ENCODE measurements around the gene NTN1.

The NTN1 gene

GRCh38 chr17:9006175-9006767, 15.0 kb upstream of the NTN1 start:
- no peak for DNase-seq

DNA sequence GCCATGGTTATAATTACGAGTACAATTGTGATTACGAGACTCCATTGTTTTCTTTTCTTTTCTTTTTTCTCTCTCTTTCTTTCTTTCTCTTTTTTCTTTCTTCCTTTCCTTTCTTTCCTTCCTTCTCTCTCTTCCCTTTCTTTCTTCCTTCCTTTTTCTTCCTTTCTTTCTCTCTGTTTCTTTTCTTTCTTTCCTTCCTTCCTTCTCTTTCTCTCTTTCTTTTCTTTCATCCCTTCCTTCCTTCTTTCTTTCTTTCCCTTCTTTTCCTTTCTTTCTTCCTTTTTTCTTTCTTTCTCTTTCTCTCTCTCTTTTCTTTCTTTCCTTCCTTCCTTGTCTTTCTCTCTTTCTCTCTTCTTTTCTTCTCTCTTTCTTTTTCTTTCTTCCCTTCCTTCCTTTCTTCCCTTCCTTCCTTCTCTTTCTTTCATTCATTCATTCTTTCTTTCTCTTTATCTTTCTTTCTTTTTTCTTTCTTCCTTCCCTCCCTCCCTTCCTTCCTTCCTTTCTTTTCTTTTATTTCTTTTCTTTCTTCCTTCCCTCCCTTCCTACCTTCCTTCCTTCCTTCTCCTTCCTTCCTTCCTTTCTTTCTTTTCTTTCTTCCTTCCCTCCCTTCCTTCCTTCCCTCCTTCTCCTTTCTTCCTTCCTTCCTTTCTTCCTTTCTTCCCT, 14.1 kb upstream of the NTN1 start:
- no peak for DNase-seq

- no peak for DNase-seq
These were observed 12.2 kb upstream of the NTN1 start for GRCh38 chr17:9009096-9009495.

GRCh38 chr17:9009737-9010136, 11.6 kb upstream of the NTN1 start:
- no peak for DNase-seq

- DNase-seq, result no peak
These were observed 10.3 kb upstream of the NTN1 start for GRCh38 chr17:9011001-9011400.

DNA sequence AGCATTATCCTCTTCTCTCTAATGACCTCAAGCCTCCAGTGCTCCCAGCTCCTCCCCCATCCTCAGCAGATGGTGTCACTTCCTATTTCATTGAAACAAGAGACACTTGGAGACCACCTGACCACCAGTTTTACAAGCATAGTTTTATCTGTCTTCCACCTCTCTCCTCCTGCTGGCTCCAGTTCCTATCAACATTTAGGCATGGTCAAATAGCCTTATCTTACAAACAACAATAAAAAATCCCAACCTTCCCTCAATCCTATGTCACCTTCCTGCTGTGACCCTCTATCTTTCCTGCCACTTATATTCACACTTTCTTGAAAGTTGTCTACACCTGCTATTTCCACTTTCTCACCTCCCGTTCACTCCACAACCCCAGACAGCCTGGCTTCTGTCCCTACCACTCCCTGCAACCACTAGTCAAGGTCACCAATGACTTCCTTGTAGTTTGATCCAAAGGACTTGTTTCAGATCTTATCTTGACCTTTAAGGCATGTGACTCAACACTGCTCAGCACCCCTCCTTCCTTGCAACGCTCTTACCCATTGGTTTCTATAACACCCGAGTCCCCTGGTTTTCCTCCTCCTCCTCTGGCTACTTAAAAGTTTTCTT, 4.3 kb upstream of the NTN1 start:
- no peak for DNase-seq

- no peak for DNase-seq
These were observed 2.6 kb upstream of the NTN1 start for GRCh38 chr17:9018726-9019125.

- no peak for DNase-seq
These were observed 1.1 kb upstream of the NTN1 start for GRCh38 chr17:9020096-9020823.

GRCh38 chr17:9020824-9021157, 519 bp upstream of the NTN1 start:
- DNase-seq, result no peak

GRCh38 chr17:9021992-9022572, 772 bp downstream of the NTN1 start:
- DNase-seq, result peak; percentile 30

DNA sequence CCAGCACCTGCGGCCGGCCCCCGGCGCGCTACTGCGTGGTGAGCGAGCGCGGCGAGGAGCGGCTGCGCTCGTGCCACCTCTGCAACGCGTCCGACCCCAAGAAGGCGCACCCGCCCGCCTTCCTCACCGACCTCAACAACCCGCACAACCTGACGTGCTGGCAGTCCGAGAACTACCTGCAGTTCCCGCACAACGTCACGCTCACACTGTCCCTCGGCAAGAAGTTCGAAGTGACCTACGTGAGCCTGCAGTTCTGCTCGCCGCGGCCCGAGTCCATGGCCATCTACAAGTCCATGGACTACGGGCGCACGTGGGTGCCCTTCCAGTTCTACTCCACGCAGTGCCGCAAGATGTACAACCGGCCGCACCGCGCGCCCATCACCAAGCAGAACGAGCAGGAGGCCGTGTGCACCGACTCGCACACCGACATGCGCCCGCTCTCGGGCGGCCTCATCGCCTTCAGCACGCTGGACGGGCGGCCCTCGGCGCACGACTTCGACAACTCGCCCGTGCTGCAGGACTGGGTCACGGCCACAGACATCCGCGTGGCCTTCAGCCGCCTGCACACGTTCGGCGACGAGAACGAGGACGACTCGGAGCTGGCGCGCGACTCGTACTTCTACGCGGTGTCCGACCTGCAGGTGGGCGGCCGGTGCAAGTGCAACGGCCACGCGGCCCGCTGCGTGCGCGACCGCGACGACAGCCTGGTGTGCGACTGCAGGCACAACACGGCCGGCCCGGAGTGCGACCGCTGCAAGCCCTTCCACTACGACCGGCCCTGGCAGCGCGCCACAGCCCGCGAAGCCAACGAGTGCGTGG, 1.5 kb downstream of the NTN1 start:
- DNase-seq, result no peak

DNA sequence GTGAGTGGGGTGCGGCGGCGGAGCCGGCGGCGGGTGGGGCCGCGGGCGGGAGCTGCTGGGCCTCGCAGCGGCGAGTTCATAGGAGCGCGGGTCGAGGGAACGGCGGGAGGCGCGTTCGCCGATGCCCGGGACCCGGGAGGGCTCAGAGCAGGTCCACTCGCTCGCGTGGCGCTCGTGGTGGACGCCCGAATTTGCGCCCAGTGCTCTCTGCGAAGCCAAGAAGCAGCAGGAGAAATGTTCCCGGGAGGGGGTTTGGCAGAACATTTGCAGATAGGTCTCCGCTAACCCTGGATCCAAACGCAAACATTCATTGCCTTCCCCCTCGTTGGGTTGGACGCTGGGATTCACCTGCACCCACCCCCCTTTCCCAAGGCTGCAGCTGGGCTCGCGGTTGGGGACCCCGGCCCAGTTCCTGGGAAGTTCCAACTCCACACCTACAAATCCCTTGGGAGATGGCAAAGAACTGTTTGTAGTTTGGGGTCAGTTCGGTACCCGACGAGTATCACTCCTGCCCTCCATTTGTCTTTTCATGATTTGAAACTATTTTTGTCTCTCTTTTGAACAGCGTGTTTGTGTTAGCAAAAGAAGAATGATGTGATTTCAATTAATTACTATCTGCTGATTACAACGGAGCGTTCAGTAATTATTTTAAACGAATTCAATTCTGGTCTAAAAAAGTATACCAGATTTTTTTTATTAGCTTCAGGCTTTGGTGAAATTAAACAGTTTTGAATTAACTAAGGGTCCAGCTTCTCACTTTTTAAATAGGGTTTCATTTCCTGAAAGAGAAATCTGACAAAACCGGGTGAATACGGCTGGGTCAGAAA, 2.3 kb downstream of the NTN1 start:
- DNase-seq, result no peak

- no peak for DNase-seq
These were observed 3.2 kb downstream of the NTN1 start for GRCh38 chr17:9024497-9024896.

GRCh38 chr17:9026741-9027140, 5.4 kb downstream of the NTN1 start:
- DNase-seq, result no peak

GRCh38 chr17:9028202-9028987, 7.1 kb downstream of the NTN1 start:
- DNase-seq, result no peak

DNA sequence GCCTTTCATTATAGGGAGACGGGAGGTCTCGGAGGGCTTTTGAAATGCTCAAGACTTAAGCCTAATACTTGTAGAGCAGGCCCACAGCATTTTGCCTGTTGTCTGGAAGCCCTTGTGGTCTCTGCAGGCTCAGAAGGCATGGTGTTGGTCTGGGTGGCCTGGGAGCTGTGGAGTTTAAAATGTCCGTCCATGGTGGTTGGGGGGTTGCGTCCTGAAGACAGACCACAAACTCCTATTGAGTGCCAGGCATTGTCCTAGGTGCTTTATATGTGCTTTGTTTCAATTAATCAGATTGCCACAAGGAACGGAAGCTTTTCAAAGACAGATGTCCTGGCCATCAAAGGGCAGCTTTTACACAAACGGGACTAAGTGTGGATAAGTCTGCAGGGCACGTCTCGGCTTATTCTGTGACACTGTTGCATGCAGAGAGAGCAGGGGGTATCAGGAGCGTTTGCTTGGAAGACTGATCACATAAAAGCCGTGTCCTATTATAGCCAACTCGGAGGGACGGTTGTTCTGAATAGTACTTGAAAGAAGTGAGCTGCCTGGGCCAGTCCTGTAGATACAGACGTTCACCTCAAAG, 7.8 kb downstream of the NTN1 start:
- no peak for DNase-seq

GRCh38 chr17:9032151-9032550, 10.8 kb downstream of the NTN1 start:
- no peak for DNase-seq

DNA sequence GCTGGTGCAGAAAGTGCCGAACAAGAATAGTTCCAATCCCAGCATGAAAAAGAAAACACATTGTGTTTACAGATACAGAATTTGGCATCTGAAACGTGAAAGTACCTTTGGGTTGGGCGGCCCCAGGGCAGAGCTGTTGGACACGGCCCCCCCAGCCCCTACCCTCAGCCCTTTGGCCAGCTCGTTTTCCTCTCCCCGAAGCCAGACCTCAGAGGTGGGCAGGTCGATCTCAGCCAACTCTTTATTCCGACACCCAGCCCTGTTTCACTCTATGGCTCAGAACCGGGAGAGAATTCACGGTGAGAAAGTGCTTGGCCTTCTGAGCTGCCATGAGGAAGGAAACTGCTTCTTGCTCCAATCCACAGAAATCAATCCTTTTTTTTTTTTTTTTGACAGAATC, 11.3 kb downstream of the NTN1 start:
- DNase-seq, result no peak

GRCh38 chr17:9035249-9035648, 13.9 kb downstream of the NTN1 start:
- DNase-seq, result no peak

DNA sequence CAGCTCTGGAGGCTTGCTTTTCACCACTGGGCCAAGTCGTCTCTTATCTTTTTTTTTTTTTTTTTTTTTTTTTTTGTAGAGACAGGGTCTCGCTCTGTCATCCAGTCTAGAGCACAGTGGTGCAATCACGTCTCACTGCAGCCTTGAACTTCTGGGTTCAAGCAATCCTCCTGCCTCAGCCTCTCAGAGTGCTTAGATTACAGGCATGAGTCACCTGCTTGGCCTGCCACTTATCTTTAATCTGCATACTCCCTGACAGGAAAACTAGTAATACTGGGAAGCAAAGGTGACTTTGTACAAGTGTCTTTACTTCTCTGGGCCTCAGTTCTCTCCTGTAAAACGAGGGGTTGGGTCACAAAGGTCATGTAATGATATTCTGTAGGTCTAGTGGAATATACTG, 15.0 kb downstream of the NTN1 start:
- DNase-seq, result peak; percentile 66

GRCh38 chr17:9037736-9038135, 16.4 kb downstream of the NTN1 start:
- no peak for DNase-seq

Data from NCI-H226 (cell line).